GM19025 (cell line): Measurements from ENCODE around the gene GDPGP1.

Experiments
- ATAC-seq: cut with Tn5 transposase; IDR thresholded peaks from one replicate; pipeline ENCODE4 v1.9.1; 2021; ENCODE audit warnings: mild to moderate bottlenecking, low read depth, moderate library complexity; ENCODE audit not compliant: unreplicated experiment

Gene GDPGP1

GRCh38 chr15:90203922-90204321 lies 30.1 kb upstream of the GDPGP1 start:
- no peak for ATAC-seq

- no peak for ATAC-seq
Observed at GRCh38 chr15:90205050-90205848, 28.8 kb upstream of the GDPGP1 start.

GRCh38 chr15:90205886-90206285 lies 28.1 kb upstream of the GDPGP1 start:
- no peak for ATAC-seq

DNA sequence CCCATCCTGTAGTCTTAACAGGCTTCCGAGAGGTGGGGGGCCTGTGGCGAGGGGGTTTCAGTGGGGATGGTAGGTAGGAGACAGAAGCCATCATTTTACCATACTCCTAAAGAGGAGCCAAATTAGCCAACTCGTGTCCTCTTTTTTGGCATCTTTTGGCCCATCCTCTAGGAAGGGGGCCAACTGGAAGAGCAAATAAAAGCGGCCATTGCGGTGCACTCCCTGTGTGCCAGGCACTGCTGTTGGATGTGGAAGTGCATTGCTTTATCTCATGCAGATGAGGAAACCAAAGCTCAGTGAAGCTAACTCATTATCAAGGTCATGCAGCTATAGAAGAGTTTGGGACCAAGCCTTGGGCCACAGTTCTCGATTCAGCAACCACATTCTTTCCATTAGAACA lies 26.8 kb upstream of the GDPGP1 start:
- ATAC-seq = no peak

DNA sequence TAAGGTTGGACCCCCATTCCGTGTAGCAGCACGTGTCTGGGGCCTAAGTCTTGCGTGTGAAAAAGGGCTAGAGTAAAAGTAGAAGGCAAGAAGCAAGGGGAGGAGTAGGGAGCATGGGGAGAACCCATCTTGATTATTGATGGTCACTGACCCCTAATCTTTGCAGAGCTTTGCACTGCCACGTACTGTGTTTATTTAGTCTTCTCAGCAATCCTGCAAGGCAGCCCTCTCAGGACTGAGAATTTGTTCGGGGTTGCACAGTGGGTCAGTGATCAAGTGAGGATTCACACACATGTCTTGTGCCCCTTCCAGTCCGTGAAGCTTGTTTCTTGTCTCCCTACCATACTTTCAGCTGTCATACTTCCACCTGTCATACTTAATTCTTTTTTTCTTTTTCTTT lies 25.7 kb upstream of the GDPGP1 start:
- no peak for ATAC-seq

GRCh38 chr15:90209591-90209990 lies 24.4 kb upstream of the GDPGP1 start:
- peak; percentile 48 for ATAC-seq

GRCh38 chr15:90210593-90210992 lies 23.4 kb upstream of the GDPGP1 start:
- no peak for ATAC-seq

DNA sequence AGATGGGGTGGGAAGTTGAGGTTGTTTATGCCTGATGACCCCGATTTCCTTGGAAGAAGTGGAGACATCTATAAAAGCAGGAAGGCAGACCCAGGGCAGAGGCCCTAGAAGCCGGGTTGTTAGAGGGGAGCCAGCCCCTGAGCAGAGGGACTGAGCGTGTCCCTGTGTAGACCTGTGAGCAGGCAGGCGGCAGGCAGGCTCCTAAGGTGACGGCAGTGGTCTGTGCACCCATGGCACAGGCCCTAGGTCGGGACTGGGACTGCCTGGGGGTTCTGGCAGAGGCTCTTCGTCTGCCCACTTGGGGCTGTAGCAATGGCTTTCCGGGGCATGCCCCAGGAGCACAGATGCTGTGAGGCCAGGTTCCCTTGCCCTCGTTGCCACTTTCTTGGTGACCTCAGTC lies 23.0 kb upstream of the GDPGP1 start:
- ATAC-seq = no peak

DNA sequence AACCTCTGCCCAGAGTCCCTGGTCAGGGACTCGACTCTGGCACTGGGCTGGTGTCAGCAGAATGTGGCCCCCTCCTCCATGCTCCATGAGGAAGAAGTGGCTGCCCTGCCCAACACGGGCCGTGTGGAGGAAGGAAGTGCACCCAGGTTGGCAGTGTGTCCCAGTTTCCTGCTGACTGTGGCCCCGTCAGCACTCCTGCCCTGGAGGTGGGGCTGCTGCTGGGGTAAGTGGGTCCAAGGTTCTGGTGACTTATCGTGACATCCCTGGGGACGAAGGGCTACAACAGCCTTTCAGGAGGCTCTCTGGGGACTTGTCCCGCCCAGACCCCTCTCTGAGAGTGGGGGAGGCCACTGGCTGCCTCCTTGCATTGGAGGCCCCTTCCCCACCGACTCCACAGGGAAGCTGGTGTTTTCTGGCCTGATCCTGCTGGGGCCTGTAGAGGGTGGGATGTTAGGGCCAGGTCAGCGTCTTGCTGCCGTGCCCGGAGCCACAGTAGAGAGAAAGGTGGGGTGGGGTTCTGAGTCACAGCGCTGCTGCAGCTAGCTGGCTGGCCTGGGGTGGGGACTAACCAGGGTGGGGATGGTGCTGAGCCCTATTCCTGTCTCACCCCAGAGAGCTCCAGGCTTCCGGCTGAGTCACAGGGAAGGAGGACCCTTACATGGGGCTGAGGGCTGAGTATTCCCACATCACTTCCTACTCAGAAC lies 22.4 kb upstream of the GDPGP1 start:
- ATAC-seq = no peak

DNA sequence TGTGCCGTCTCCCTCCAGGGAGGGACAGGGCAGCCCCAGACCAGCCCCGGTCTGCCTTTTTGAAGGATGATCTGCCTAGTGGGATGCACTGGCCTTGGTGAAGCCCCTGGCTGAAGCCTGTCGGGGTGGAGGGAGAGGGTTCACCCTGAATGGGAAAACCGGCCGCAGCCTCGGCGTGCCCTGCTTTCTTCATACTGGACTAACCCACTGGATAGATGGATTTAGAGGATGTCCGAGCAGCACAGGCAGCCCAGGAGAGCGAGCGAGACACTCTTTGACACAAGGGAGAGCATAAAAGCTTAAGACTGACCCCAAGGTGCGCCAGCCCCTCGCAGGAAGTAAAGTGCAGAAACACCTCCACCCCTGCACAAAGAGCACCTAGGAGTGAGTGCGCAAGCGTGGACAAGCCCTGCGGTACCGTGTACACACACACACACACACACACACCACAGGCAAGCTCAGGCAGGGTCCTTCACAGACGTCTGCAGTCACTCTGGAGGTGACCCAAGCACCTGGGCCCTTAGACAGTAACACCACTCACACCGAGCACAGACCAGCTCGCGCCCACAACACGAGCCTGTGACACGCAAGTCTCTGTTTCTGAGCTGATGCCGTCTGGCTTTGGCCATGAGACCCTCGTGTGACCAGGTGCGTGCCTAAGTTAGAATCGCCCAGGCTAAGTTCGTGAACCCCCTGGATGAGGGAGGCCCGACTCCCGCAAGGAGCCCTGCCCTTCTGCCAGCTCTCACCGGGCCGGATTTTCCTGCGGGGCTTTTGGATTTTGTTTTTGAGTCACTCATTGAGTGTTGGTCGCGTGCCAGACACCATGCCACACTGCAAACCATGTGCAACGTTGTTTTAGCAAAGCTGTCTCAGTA lies 21.5 kb upstream of the GDPGP1 start:
- ATAC-seq = no peak

- ATAC-seq = no peak
Observed at GRCh38 chr15:90213122-90213817, 20.7 kb upstream of the GDPGP1 start.

DNA sequence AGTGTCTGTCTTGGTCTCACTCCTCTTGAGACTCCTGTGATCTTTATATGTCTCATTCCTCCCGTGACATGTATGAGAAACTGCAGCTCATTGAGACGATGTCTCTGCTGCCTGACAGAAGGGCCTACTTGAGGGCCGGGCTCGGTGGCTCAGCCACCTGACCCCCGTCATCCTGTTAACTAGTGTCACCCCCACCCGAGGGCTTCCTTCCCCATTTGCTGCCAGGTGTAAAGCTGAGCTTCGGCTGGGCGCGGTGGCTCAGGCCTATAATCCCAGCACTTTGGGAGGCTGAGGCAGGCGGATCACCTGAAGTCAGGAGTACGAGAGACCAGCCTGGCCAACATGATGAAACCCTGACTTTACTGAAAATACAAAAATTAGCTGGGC lies 20.2 kb upstream of the GDPGP1 start:
- ATAC-seq = no peak

- ATAC-seq = no peak
Observed at GRCh38 chr15:90214553-90215196, 19.3 kb upstream of the GDPGP1 start.

DNA sequence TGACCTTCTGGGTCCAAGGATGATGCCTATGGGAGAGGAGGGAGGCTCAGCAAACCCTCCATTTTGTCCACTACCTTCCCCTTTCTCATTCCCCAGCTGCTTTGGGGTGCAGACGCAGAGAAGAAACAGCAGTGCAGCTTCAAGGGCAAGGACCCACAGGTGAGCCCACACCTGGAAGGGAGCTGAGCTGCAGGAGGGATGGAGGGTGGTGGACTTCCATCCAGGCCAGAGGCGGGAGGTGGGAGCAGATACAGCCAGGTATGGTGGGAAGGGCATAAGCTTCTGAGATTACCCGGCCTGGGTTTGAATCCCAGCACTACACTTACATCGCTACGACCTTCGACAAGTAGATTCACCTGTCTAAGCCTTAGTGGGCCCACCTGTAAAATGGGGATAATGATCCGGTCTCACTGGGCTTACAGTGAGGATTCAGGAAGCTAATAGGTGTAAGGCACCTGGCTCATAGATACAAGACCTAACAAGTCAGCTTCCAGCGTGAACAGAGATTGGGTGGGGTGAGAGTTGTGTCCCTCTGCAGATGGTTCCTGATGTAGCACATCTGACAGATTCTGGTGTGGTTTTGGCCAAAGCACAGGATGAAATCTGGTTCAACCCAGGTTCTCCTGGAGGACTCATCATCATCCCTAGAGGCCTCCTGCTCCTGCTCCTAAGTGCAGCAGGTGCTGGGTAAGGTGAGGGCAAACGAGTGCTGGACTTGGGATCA lies 16.2 kb upstream of the GDPGP1 start:
- no peak for ATAC-seq

DNA sequence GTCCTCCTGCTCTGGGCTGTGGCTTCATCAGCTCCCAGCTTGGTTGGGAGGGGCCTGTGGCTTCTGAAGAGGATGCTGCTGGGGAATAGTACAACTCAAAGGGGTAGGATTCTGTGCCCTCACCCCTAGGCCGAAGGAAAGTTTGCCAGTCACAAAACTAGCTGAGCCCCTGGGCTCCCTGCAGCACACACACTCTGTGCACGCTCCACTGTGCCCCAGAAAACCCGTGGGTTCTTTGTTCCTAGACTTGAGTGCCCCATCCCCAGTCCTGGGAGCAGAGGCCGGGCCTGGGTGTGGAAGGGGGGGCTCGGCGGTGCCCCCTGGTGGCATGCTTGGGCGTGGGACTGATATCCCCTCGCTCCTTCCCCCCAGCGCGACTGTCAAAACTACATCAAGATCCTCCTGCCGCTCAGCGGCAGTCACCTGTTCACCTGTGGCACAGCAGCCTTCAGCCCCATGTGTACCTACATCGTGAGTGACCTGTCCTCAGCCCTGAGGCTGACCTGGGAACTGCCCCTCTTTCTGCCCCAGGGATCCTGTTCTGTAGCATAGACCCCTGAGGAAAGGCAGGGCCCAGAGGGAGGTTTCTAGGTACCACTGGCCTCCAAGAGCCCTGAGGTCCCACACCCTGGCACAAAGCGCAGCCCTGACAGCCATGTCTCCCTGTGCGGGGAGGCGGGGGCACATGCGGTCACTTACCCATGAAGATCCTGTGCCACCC lies 14.4 kb upstream of the GDPGP1 start:
- ATAC-seq = no peak

GRCh38 chr15:90221246-90221900 lies 12.6 kb upstream of the GDPGP1 start:
- no peak for ATAC-seq

- no peak for ATAC-seq
Observed at GRCh38 chr15:90222547-90222946, 11.5 kb upstream of the GDPGP1 start.

- ATAC-seq = no peak
Observed at GRCh38 chr15:90223441-90224165, 10.4 kb upstream of the GDPGP1 start.
